HG02798 (cell line): ENCODE measurements around the gene KCNK13.
"Not testable (repeated sequence)": the region's sequence is repeated elsewhere in the genome, so short reads cannot be mapped to it uniquely, and the experiment has no call there.

ENCODE experiments used
- ATAC-seq: cut with Tn5 transposase; IDR thresholded peaks from one replicate; pipeline ENCODE4 v1.9.1; 2021; ENCODE audit warnings: mild to moderate bottlenecking; ENCODE audit not compliant: unreplicated experiment, poor library complexity

KCNK13 gene

DNA sequence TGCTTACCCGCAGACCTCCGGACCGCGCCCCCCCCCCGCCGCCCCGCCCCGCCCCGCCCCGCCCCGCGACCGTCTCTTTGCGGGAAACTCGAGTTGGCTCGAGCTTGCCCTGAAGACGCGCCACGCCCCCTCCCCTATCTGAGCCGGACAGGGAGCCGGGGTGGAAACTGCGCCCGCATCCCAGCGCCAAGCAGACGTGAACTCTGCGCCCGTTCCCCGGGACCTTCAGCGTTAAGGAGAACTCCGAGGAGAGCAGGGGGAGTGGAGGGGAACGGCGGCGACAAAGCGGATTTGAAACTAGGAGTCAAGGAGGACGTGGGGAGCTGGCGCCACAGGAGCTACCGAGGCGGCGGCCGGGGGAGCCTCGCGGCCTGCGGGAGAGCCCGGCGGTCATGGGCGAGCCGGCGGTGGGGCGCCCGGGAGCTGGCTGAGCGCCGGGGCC lies at the start of gene KCNK13:
Gene KCNK13 (plus strand): TSS at position 310 of the 442 bp plus-strand sequence. CDS start 212 bp downstream, outside the sequence.
- ATAC-seq, result no peak

DNA sequence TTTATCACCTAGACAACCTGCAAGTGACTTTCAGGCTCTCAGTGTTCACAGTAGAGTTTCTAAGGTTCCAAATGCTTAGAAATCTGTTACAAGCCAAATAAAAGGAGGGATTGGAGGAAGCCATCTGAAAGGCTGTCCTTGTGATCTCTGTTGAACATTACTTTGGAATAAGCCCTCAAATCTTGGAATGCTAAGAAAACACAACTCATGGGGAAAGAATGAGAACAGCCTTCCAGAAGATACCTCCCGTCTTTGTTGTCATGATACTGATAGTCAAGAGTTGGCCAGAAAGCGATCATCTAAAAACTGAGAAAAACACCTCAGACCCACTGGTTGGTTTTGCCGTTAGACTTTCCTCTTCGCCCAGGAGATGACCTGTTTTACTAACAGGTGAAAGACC lies 44.4 kb upstream of the KCNK13 start:
- no peak for ATAC-seq

- no peak for ATAC-seq
Measured at GRCh38 chr14:90019824-90020523, 41.8 kb upstream of the KCNK13 start.

DNA sequence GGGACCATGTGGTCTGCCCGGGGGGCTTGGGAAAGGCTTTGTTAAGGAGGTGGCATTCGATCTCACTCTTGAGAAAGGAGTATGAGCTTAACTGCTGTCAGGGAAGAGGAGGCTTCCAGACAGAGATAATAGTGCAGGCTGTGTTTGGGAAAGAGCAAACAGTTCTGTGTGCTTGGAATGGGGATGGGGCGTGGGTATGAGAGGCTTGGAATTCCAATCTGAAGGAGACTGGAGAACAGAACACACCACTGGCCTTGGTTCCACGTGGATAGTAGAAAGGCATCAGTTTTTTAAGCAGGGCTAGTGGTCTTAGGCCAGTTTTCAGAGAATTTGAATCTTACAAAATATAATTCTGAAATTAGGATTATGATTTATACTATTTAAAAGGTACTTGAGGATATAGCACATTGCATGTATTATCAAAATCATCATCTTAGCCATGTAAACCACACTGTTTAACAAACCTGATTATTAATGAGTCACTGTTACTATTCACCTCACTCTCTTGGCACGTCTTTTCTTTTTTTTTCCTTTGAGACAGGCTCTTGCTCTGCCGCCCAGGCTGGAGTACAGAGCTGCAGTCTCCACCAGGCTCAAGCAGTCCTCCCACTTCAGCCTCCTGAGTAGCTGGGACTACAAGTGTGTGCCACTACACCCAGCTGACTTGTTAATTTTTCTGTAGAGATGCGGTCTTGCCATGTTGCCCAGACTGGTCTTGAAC lies 38.5 kb upstream of the KCNK13 start:
- no peak for ATAC-seq

DNA sequence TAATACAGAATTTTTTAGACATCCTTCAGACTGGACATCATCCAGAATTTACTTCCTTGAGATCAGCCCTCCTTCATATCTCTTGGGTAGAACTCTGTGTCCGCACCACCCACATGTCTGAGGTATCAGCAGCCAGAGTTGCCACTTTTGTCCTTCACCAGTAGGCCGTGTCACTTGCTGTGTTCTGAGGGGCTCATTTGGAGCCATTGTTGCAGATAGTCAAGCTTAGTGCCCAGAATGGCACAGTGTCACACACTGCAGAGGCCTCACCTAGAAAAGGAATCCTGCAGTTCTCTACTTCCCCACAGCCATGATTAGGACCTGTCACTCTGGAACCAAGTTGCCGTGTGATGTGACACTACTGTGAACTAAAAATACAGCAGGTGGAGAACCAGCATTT lies 36.9 kb upstream of the KCNK13 start:
- ATAC-seq, result no peak

GRCh38 chr14:90026608-90027007 lies 35.2 kb upstream of the KCNK13 start:
- ATAC-seq, result not testable (repeated sequence)

GRCh38 chr14:90027842-90028241 lies 34.0 kb upstream of the KCNK13 start:
- no peak for ATAC-seq

- ATAC-seq, result no peak
Measured at GRCh38 chr14:90034156-90034555, 27.6 kb upstream of the KCNK13 start.

DNA sequence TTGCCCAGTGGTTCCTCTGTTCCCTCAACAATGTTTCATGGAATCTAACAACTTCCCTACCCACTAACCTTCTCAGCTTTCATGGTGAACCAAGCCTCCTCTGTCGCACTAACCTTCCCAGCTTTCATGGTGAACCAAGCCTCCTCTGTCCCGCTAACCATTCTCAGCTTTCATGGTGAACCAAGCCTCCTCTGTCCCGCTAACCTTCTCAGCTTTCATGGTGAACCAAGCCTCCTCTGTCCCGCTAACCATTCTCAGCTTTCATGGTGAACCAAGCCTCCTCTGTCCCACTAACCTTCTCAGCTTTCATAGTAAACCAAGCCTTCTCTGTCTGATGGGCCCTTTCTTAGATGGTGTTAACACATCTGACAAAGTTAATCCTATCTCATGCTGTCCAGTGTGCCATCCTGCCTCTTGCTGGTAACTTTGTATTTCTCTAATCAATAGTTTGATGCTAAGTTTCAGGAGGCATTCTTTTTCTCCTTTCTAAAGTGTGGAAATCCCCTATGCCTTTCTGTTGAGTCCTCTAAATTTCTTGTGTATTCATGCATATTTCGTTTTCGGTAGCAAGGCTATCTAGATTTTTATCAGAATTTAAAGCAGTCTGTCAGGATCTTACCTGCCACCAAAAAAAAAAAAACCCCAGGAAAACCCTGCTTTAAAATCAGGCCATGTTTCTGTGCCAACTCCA lies 26.8 kb upstream of the KCNK13 start:
- ATAC-seq, result no peak

GRCh38 chr14:90039253-90040010 lies 22.4 kb upstream of the KCNK13 start:
- ATAC-seq, result no peak

GRCh38 chr14:90040411-90040810 lies 21.4 kb upstream of the KCNK13 start:
- no peak for ATAC-seq

DNA sequence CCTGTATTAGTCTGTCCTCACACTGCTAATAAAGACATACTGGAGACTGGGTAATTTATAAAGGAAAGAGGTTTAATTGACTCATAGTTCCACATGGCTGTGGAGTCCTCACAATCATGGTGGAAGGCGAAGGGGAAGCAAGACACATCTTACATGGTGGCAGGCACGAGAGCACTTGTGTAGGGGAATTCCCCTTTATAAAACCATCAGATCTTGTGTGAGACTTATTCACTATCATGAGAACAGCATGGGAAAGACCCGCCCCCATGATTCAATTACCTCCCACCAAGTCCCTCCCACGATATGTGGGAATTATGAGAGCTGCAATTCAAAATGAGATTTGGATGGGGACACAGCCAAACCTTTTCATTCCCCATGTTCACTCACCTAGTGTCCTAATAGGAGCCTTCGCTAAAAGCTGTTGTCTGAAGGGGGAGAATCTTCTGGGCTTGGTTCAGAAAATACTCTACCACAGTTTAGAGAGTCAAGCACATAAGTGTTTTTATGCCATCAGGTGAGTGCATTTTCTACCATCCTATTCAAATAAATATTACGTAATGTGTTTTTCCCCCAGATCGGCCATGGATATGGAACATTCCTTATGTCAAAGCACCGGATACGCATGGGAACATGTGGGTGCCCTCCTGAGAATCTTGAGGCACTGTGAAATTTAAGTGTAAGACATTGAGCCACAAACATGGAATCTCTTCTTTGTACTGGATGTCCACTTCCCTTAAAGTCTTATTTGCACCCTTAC lies 19.1 kb upstream of the KCNK13 start:
- no peak for ATAC-seq

DNA sequence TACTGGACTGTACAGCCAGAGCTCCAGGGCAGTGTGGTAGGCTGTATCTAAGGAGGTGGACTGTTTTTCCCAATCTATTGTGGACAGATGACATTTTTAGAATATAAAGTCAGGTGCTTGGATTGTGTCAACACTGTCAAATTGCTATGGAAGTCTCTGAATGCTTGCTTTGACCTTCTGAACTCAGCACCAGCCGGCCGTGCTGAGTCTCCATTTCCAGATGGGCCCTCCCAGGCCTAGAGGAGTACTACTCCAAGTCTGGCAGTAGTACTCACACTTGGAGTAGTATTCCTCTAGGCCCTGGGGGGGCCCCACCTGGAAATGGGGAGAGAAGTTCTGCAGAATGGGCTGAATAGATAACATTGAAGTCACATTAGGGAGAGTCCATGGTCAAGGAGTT lies 16.2 kb upstream of the KCNK13 start:
- ATAC-seq, result no peak

DNA sequence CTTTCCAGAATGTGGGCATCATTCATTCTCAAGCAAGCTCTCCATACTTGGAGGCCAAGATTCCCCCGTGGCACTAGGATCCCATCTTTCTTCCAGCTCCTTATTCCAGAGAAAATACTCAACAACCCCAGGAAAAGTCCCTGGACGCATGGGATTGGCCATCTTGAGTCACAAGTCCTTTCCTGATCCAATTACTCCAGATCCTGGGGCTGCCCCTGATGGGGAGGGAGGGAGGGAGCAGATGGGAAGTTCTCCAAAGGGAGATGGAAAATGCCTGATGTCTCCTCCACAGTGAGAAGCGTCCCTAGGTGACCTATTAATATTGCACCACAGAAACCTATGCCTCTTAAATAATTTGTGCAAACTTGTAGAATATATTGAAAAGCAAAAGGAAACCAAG lies 12.4 kb upstream of the KCNK13 start:
- ATAC-seq, result no peak

DNA sequence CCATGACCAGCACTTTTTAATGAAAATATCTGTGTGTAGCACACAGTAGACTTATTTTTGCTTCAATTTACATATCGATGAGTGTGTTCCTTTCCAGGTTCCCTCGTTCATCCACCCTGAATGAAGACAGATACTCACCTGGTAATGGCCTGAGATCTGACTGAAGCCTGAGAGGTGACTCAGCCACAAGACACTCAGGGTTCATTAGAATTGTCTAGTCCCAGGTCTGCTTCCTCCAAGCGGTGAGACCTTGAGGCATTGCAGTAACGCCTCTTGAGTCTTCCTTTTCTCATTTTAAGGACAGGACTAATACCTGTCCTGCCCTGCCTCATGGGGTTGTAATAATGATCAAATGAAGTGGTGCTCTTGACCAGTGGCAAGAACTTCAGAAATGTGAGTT lies 11.5 kb upstream of the KCNK13 start:
- ATAC-seq, result no peak

DNA sequence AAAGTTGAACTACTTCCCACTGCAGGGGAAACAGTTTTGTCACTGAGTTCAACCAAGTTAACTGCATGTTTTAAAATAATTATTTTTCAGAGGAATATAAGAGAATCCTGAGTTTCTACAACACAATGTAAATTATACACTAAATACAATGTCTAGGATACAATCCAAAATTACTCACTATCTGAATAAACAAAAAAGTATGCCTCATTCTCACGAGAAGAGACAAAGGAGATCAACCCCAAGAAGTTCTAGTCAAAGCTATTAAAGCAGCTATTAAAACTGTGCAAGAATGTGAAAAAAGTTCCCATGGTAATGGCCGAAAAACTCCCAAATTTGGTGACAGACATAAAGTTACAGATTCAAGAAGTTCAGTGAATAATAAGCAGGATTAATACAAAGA lies 8.8 kb upstream of the KCNK13 start:
- ATAC-seq, result no peak

- ATAC-seq, result no peak
Measured at GRCh38 chr14:90054803-90055202, 7.0 kb upstream of the KCNK13 start.

DNA sequence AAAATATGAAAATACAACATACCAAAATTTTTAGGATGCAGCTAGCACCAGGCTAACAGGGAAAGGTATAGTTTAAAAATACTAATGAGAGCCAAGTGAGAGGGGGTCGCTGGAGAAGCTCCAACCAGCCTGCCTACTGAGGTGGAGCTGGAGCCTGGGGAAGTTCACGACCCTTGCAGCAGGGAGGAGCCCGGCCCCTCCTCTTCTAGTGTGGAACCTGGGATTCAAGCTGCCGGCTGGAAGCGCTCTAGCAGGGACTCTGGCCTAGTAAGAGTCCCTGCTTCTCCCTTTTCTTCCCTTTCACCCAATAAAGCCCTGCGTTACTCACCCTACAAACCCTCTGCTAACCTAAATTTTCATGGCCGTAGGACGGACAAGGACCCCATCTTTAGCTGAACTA lies 5.0 kb upstream of the KCNK13 start:
- ATAC-seq, result no peak

DNA sequence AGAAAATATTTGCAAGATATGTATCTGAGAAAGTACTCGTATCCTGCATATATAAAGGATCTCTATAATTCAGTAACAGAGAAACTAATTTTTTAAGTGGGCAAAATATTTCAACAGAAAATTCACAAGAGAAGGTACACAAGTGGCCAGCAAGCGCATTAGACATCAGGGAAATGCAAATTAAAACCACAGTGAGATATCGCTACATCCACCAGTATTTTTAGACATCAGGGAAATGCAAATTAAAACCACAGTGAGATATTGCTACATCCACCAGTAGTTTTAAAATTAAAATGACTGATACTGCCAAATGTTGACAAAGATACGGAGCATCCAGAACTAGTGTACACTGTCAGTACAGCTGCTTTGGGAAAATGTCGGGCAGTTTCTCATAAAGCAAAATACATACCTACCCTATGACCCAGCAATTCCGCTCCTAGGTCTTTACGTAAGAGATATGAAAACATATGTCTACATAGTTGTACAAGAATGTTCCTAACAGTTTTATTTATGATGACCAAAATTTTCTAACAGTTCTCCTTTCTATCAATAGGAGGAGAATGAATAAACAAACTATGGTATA lies 2.8 kb upstream of the KCNK13 start:
- ATAC-seq, result no peak
